ENCODE data around the gene CDH20.

- TF ChIP-seq CTCF (conservative IDR thresholded peaks at IDR 0.05; ENCODE audit: low read length): no peak
- no peak for TF ChIP-seq EZH2phosphoT487 (IDR thresholded peaks at IDR 0.05; ENCODE audit: borderline replicate concordance, low read depth, low read length)
These were observed 142.7 kb downstream of the CDH20 start for GRCh38 chr18:61475931-61476330.
